PC-9 (cell line): ENCODE measurements around the gene EPHB3. TPM values are rescaled to one million over a fixed set of nuclear protein-coding genes. Genes with fewer than 3 reads are reported as not detected.
A peak's percentile ranks its signal among the peaks of the same experiment; 100 is the strongest.

Experiments used
- BruUV-seq: library from RNA; stranded (reverse); fragments of 400-500 nt; replicated peaks from 2 replicates; lab custom pipeline; 2021; lab: Mats Ljungman, UMichigan
- CTCF ChIA-PET: fragments of 300-600 bp; sonication (Branson Sonifier 250); formaldehyde crosslinking; loops from one replicate; lab custom pipeline; 2022; ENCODE audit warnings: antibody characterized with exemption; lab: Charles Lee
- POLR2A ChIA-PET: fragments of 300-600 bp; sonication (Branson Sonifier 250); formaldehyde crosslinking; loops from one replicate; lab custom pipeline; 2022; ENCODE audit warnings: antibody characterized with exemption; ENCODE audit not compliant: unreplicated experiment; lab: Charles Lee
- DNase-seq, 2 experiments: peaks; one replicate each; pipeline versions ENCODE4 v3.0.0 to v3.0.0-alpha.2; 2015 to 2022; ENCODE audit warnings: mixed read lengths in 1 of 2
- H2AFZ ChIP-seq: fragments of 200-600 bp; sonication (generic); 2 replicates; pipeline ENCODE4 v1.8.1; 2017; ENCODE audit warnings: antibody characterized with exemption
- H3F3A ChIP-seq: fragments of 200-600 bp; sonication (generic); 2 replicates; pipeline ENCODE4 v1.8.1; 2017; ENCODE audit warnings: antibody characterized with exemption, mild to moderate bottlenecking, low read depth; ENCODE audit not compliant: insufficient read depth
- H3K27ac ChIP-seq: fragments of 200-600 bp; sonication (generic); 2 replicates; pipeline ENCODE4 v1.6.1; 2016; ENCODE audit warnings: mixed run types
- H3K27me3 ChIP-seq: fragments of 200-600 bp; sonication (generic); 2 replicates; pipeline ENCODE4 v1.6.1; 2016; ENCODE audit warnings: low read depth, mixed run types; ENCODE audit not compliant: insufficient read depth
- H3K36me3 ChIP-seq: fragments of 200-600 bp; sonication (generic); 2 replicates; pipeline ENCODE4 v1.6.1; 2016; ENCODE audit warnings: low read depth, mixed run types
- H3K4me1 ChIP-seq: fragments of 200-600 bp; sonication (generic); replicated peaks from 2 replicates; pipeline ENCODE4 v1.6.1; 2016; ENCODE audit warnings: mixed run types; ENCODE audit not compliant: insufficient read depth
- H3K4me2 ChIP-seq: fragments of 200-600 bp; sonication (generic); 2 replicates; pipeline ENCODE4 v1.6.1; 2017; ENCODE audit warnings: mixed run types
- H3K4me3 ChIP-seq: fragments of 200-600 bp; sonication (generic); 2 replicates; pipeline ENCODE4 v1.6.1; 2016; ENCODE audit warnings: mixed run types
- H3K79me2 ChIP-seq: fragments of 200-600 bp; sonication (generic); 2 replicates; pipeline ENCODE4 v1.6.1; 2017; ENCODE audit warnings: low read depth, mixed run types
- H3K9me2 ChIP-seq: fragments of 200-600 bp; sonication (generic); 2 replicates; pipeline ENCODE4 v1.8.1; 2017; ENCODE audit warnings: mild to moderate bottlenecking; ENCODE audit not compliant: insufficient read depth
- H3K9me3 ChIP-seq: fragments of 200-600 bp; sonication (generic); 2 replicates; pipeline ENCODE4 v1.8.1; 2016; ENCODE audit warnings: low read depth; ENCODE audit not compliant: insufficient read depth
- H4K20me1 ChIP-seq: fragments of 200-600 bp; sonication (generic); 2 replicates; pipeline ENCODE4 v1.8.1; 2017; ENCODE audit not compliant: insufficient read depth
- EZH2 ChIP-seq: fragments of 200-600 bp; sonication (generic); IDR thresholded peaks from 2 replicates; pipeline ENCODE4 v1.8.0; 2017; ENCODE audit warnings: antibody characterized with exemption, low read depth
- intact Hi-C: fragments of 100-400 bp; cut with micrococcal nuclease; formaldehyde crosslinking; loops from one replicate; pipeline ENCODE4 v1.10.0; 2022; ENCODE audit not compliant: unreplicated experiment
- total RNA-seq: library from RNA; stranded (reverse); gene quantifications from 2 replicates; pipeline ENCODE4 v1.2.3, GENCODE V29; 2021
- TF ChIP-seq, protein P1 (sequence below): fragments of 200-600 bp; sonication (generic); conservative IDR thresholded peaks from 2 replicates; pipeline ENCODE4 v1.6.1; 2017; ENCODE audit warnings: mixed run types, antibody characterized with exemption, mild to moderate bottlenecking, moderate library complexity

The EPHB3 gene
- total RNA-seq, 1 experiment from 2014 or later = 15.7 TPM

DNA sequence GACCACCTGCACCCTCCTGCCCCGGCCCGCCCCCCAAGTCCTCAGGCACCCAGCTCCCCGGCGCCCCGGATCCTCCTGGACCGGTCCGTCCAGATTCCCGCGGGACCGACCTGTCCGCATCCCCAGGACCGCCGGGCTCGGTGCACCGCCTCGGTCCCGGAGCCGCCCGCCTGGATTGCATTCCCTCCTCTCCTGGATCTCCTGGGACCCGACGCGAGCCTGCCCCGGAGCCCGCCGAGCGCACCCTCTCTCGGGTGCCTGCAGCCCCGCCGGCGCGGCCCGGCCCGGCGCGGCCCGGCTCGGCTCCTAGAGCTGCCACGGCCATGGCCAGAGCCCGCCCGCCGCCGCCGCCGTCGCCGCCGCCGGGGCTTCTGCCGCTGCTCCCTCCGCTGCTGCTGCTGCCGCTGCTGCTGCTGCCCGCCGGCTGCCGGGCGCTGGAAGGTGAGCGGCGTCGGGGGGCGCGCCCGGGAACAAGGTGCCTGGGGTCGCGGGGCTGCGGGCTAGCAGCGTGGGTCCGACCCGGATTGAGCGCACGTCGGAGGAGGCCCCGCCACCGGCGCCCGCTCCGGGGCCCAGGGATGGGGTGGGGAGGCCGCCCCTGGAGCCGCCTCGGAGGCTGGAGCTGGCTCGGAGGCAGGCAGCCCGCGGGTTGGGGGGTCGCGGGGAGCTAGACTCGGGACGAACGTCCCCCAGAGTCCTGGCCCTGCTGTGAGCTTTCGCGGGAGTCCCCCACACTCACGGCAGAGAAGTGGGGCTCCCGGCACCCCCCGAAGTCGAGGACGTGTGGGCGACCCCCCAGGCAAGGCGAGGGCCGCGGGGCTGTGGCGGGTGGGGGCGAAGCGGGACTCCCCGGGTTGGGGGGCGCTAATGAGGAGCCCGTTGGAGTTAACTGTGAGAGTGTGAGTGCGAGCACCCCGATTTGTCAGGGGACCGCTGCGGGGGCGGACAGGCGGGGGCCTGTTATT, 610 bp downstream of the EPHB3 start:
- Histone ChIP-seq H2AFZ (peak overlapping the region; percentile 86), H3K79me2 (no peaks in the 10 kb centered on the region), H4K20me1 (no peaks in the 10 kb centered on the region), H3K9me2 (no peaks in the 10 kb centered on the region), H3K9me3 (no peaks in the 10 kb centered on the region), H3K27ac (no peak overlapping the region), H3K36me3 (no peaks in the 10 kb centered on the region), H3K27me3 (peaks cover 20% of the 10 kb centered on the region), H3K4me2 (peak overlapping the region; percentile 85), H3F3A (peaks cover 28% of the 10 kb centered on the region), H3K4me1 (peaks cover 55% of the 10 kb centered on the region), H3K4me3 (peak overlapping the region; percentile 60)
- no peak for DNase-seq
- no TSS peak for BruUV-seq
- ChIA-PET CTCF (interaction anchor here (0.5 to 2.4 kb wide), 30 partner anchors 39 to 247 kb away, joined by 3 to 22 read pairs (median 5); no protein-coding TSS in a partner anchor), POLR2A (interaction anchor here (0.5 to 0.8 kb wide), 3 partner anchors 78 to 221 kb away, joined by 3 to 6 read pairs (median 3); no protein-coding TSS in a partner anchor)
- TF ChIP-seq, protein P1, sequence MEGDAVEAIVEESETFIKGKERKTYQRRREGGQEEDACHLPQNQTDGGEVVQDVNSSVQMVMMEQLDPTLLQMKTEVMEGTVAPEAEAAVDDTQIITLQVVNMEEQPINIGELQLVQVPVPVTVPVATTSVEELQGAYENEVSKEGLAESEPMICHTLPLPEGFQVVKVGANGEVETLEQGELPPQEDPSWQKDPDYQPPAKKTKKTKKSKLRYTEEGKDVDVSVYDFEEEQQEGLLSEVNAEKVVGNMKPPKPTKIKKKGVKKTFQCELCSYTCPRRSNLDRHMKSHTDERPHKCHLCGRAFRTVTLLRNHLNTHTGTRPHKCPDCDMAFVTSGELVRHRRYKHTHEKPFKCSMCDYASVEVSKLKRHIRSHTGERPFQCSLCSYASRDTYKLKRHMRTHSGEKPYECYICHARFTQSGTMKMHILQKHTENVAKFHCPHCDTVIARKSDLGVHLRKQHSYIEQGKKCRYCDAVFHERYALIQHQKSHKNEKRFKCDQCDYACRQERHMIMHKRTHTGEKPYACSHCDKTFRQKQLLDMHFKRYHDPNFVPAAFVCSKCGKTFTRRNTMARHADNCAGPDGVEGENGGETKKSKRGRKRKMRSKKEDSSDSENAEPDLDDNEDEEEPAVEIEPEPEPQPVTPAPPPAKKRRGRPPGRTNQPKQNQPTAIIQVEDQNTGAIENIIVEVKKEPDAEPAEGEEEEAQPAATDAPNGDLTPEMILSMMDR = no peak
- TF ChIP-seq EZH2 = no peak
- intact Hi-C loops = loop anchor here (1.0 kb wide), 5 partner anchors 149 to 241 kb away; no protein-coding TSS in a partner anchor

DNA sequence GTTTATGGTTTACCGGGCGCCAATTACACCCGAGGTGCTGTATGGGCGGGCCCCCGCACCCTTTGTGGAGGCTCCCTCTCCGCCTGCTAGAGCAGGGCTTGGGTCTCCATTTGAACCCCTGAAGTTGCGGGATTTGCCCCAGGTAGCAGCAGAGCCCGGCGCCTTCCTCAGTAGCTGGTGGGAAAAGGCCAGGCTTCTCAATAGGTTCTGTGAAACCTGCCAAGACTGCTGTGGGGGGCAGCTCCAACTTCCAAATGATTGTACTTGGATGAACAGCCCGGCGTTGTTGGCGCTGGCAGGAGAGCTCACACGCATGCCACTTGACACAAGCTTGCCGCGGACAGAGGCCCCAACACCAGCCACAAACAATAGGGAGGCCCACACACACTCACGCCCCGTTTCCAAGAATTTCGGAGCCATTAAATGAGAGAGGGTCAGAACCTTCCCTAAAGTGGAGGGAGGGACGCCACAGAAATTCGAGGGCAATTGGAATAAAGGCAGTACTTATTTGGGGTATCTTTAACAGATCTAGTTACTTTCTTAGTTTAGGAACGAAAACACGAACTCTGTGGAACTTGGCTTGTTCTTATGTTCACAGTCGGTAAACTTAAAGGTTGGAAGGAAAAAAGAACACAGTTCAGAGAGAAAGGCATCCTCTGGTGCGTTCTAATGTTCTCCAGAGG, 1.4 kb downstream of the EPHB3 start:
- Histone ChIP-seq H3F3A (peaks cover 28% of the 10 kb centered on the region), H3K36me3 (no peaks in the 10 kb centered on the region), H3K4me1 (peaks cover 62% of the 10 kb centered on the region), H3K4me3 (no peak overlapping the region), H3K79me2 (no peaks in the 10 kb centered on the region), H3K4me2 (peak overlapping the region; percentile 85; the same call in 1 of the 2 replicates), H4K20me1 (no peaks in the 10 kb centered on the region), H3K9me3 (no peaks in the 10 kb centered on the region), H3K27ac (no peak overlapping the region), H2AFZ (no peak overlapping the region), H3K27me3 (peaks cover 12% of the 10 kb centered on the region), H3K9me2 (no peaks in the 10 kb centered on the region)
- TF ChIP-seq EZH2 = no peak
- TF ChIP-seq, protein P1 = no peak
- DNase-seq = no peak
- POLR2A ChIA-PET = no interaction called here
- intact Hi-C loops = no loop called here
- BruUV-seq = no TSS peak
- CTCF ChIA-PET = interaction anchor here (0.5 to 2.4 kb wide), 3 partner anchors 164 to 187 kb away, joined by 3 to 22 read pairs (median 21); no protein-coding TSS in a partner anchor

DNA sequence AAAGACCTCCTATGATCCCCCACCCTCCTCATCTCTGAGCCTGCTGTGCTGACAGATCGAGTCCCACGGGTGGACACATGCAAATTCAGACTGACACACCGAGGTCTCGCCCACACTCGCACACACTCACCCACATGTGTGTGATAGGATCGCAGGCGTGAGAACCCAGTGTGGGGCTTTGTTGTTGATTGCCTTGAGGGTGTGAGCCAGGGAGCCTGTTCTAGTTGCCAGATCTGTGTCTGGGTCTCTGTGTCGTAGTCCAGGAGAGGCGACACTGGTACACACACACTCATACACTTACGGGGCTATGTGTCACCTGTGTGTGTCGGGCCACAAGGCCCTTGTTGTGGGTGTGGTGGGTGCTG, 2.0 kb downstream of the EPHB3 start:
- no peak overlapping the region for H3K4me2 ChIP-seq
- CTCF ChIA-PET = no interaction called here
- no peaks in the 10 kb centered on the region for H3K9me3 ChIP-seq
- TSS peak; percentile 56 for BruUV-seq
- H3K79me2 ChIP-seq = no peaks in the 10 kb centered on the region
- H3K4me3 ChIP-seq = no peak overlapping the region
- POLR2A ChIA-PET = no interaction called here
- H3F3A ChIP-seq = peaks cover 26% of the 10 kb centered on the region
- no peak for TF ChIP-seq EZH2
- TF ChIP-seq, protein P1 = no peak
- peaks cover 9% of the 10 kb centered on the region; the same call in 1 of the 2 replicates for H3K27me3 ChIP-seq
- no peaks in the 10 kb centered on the region for H4K20me1 ChIP-seq
- H3K36me3 ChIP-seq = no peaks in the 10 kb centered on the region
- DNase-seq = no peak
- peaks cover 62% of the 10 kb centered on the region for H3K4me1 ChIP-seq
- H2AFZ ChIP-seq = no peak overlapping the region
- intact Hi-C loops = no loop called here
- no peak overlapping the region for H3K27ac ChIP-seq
- H3K9me2 ChIP-seq = no peaks in the 10 kb centered on the region
